IPS DF 6.9 (cell line): ENCODE data around the gene SLC22A23.
"Not testable (repeated sequence)": the region's sequence is repeated elsewhere in the genome, so short reads cannot be mapped to it uniquely, and the experiment has no call there.

Experiments
- DNase-seq: peaks from one replicate; pipeline ENCODE4 v3.0.0-alpha.2; 2013; ENCODE audit warnings: low read depth, low spot score
- H3K27ac ChIP-seq: one replicate; pipeline ENCODE4 v1.5.1; 2013; ENCODE audit warnings: low read length, control low read depth
- H3K27me3 ChIP-seq: 2 replicates; pipeline ENCODE4 v1.6.1; 2013; ENCODE audit warnings: mild to moderate bottlenecking, low read length; ENCODE audit not compliant: control insufficient read depth, insufficient read depth
- H3K36me3 ChIP-seq: 2 replicates; pipeline ENCODE4 v1.6.1; 2013; ENCODE audit warnings: low read length; ENCODE audit not compliant: control insufficient read depth, insufficient read depth
- H3K4me1 ChIP-seq: 2 replicates; pipeline ENCODE4 v1.6.1; 2013; ENCODE audit warnings: low read length; ENCODE audit not compliant: control insufficient read depth, insufficient read depth
- H3K4me3 ChIP-seq: 2 replicates; pipeline ENCODE4 v1.5.1; 2013; ENCODE audit warnings: mild to moderate bottlenecking, low read length
- H3K9me3 ChIP-seq: 2 replicates; pipeline ENCODE4 v1.6.1; 2013; ENCODE audit warnings: low read length, inconsistent platforms; ENCODE audit not compliant: control insufficient read depth, insufficient read depth
- WGBS: extraction: QIAGEN DNeasy Blood & Tissue Kit; methylation state at CpG from one replicate; pipeline ENCODE4 v1.1.7; 2013; ENCODE audit warnings: mixed read lengths, missing lambda C conversion rate; ENCODE audit not compliant: insufficient read length, insufficient coverage; 5-methylcytosine and 5-hydroxymethylcytosine counted together

The SLC22A23 gene

DNA sequence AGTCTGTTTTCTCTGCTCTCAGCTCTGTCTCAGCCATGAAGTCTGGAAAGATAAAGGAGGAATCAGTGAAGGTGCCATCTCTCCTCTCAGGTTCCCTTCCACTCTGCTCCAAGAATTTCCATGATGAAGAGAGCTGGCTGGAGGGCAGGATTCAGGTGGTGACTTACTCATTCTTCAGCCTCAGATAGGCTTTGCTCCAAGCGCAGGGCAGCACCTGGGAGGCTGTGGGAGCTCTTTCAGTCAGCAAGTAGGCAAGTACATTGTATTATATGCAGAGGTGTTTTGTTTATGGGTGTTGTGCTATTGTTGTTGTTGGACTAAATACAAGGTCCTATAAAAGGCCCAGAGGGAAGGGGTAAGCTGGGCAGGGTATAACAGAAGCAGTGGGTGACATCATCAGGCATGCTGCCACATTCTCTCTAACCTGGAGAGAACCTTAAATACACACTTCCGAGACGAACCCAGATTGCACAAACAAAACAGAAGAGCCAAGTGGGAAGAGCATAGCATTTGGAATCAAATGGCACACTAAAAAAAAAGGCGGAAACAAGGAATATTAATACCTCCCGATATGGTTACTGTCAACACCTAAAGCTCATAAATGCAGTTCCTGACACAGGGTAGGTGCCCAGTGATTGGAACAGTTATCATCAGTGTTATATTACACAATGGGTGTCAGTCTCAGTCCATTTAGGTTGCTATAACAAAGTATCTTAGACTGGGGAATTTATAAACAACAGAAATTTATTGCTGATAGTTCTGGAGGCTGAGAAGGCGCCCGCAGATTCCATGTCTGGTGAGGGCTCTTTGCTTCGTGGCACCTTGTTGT lies 212.6 kb downstream of the SLC22A23 start:
- no CpG with 5 or more reads among the region's 8 CpGs for WGBS
- H3K4me3 ChIP-seq: no peak overlapping the region
- DNase-seq: no peak

DNA sequence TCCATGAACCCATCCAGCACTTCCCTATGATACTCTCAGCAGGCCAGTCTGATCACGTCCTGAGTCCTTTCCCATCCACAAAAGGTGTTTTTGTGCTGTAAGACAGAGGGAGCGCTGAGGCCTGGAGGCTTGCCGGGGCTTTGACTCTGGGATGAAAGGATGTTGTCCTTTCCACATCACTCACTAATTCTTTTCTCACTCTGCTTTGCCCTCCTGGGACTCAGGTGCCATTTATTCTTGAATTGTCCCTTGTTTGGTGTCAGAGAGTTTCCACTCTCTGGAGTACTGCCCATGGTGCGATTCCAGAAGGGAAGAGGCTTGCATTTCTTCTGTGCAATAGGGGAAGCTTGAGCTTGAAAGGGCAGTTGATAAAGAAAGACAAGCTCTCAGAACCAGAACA lies 214.1 kb downstream of the SLC22A23 start:
- Histone ChIP-seq H3K4me1 (no peaks in the 10 kb centered on the region; the same call in 1 of the 2 replicates), H3K27ac (no peak overlapping the region), H3K27me3 (no peaks in the 10 kb centered on the region), H3K36me3 (no peaks in the 10 kb centered on the region), H3K4me3 (no peak overlapping the region), H3K9me3 (no peaks in the 10 kb centered on the region)
- no peak for DNase-seq
- WGBS: no CpG with 5 or more reads among the region's 4 CpGs

More for the DNA sequence above, 212.6 kb downstream of the SLC22A23 start:
- H3K27me3 ChIP-seq: no peaks in the 10 kb centered on the region
- H3K4me1 ChIP-seq: peaks cover 2% of the 10 kb centered on the region; the same call in 1 of the 2 replicates
- H3K36me3 ChIP-seq: no peaks in the 10 kb centered on the region
- no peaks in the 10 kb centered on the region for H3K9me3 ChIP-seq
- H3K27ac ChIP-seq: no peak overlapping the region

DNA sequence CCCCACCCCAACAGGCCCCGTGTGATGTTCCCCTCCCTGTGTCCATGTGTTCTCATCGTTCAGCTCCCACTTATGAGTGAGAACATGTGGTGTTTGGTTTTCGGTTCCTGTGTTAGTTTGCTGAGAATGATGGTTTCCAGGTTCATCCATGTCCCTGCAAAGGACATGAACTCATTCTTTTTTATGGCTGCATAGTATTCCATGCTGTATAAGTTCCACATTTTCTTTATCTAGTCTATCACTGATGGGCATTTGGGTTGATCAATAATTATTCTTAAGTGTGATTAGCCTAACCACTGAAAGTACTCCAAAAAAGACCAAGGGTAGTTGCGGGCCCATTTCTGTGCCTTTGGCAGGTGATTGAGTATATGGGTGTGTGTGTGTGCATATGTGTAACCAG lies 215.1 kb downstream of the SLC22A23 start:
- H3K4me3 ChIP-seq, H3K36me3 ChIP-seq, H3K27ac ChIP-seq, DNase-seq, H3K9me3 ChIP-seq, H3K27me3 ChIP-seq, H3K4me1 ChIP-seq: not testable (repeated sequence)
- WGBS: no CpG with 5 or more reads among the region's 4 CpGs

DNA sequence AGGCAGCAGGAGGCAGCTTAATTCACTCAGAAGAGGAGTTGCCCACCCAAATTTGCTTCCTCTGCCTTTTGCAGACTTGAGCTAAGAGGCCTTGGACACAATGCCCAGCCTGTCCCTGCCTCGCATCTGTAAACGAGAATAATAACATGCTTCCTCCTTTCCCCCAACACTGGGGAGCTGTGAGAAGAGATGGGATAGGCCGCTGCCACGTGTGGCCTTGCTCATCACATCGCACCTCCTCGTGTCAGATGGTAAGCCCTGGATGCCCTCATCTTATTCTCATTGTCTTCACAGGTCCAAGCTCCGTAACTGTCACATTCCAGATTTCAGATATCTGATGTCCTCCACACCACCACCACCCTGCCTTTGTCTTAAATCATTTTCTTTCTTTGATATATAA lies 216.3 kb downstream of the SLC22A23 start:
- H3K36me3 ChIP-seq: no peaks in the 10 kb centered on the region
- H3K9me3 ChIP-seq: no peaks in the 10 kb centered on the region
- no peaks in the 10 kb centered on the region for H3K27me3 ChIP-seq
- DNase-seq: no peak
- no peaks in the 10 kb centered on the region for H3K4me1 ChIP-seq
- H3K27ac ChIP-seq: no peak overlapping the region
- no peak overlapping the region for H3K4me3 ChIP-seq
- WGBS: no CpG with 5 or more reads among the region's 7 CpGs

DNA sequence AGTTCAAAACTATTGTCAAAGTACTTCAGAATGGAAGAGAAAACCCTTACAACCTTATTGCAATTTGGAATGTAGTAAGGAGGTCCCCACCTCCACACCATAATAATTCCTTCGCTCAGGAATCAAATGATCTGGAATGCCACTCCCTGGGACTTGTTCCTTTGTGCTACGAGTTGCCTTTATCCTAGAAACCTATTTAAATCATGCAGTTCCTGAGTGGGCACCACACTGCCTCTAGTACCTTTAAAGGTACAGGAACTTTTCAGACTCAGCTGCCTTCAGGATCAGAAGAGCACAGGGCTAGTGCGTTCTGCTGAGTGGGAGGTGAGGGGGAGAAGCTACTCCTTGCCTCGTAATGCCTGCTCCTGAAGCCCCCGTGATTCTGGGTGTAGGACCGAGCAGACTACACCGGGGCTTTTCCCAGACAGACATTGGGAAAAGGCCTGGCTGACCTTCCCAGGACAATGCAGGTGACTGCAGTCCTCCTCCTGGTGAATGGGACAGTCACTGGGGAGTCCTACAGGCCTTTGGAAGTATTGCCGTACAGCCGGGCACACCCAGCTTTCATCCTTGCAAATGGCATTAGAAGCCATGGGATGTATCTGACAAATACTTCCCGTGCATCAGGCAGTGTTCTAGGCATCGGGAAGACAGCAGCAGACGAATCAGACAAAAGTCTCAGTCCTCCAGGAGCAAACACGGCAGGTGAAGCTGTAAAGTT lies 217.6 kb downstream of the SLC22A23 start:
- no peak for DNase-seq
- Histone ChIP-seq H3K4me1 (no peaks in the 10 kb centered on the region; the same call in 1 of the 2 replicates), H3K9me3 (no peaks in the 10 kb centered on the region), H3K4me3 (no peak overlapping the region), H3K27me3 (no peaks in the 10 kb centered on the region), H3K27ac (no peak overlapping the region), H3K36me3 (no peaks in the 10 kb centered on the region)
- no CpG with 5 or more reads among the region's 13 CpGs for WGBS

DNA sequence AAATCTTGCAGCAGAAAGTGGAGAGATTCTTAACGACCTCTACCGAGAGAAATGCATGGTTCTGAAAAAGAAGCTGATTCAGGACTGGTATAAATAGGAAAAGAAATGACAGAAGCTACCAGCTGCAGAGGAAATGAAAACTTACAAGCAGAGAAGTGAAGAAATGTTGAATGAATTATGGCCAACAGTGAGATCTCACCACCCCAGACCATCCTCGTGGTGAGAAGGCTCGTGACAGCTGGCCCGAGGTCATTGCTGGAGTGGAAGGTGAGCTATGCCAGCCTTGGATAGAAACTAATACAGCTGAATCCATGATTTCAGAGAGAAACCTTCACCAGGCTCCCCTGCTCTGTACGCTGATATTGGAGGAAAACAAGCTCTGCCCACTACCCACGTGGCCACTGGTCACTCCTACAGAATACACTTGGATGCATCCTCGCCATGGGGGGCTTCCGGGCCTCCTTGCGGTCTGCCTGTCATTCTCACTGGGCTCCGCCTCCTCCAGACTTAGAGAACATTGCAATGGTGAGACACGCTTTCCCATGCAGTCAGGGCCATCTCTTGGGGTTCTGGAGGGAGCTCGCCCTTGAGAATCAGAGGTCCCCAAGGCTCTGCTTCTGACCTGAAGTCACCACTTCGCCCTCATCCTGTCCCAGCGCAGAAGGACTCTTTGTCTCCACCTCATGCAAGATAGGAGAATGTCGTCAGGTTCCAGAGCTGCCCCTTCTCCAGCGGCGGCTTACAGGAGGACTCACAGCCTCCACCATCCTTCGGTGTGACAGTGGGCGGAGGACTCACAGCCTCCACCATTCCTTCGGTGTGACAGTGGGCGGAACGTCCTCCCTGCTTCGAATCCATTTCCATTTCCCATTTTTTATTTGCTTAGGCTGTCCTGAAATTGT lies 218.8 kb downstream of the SLC22A23 start:
- Histone ChIP-seq H3K4me1 (no peaks in the 10 kb centered on the region; the same call in 1 of the 2 replicates), H3K27me3 (no peaks in the 10 kb centered on the region), H3K27ac (no peak overlapping the region), H3K9me3 (no peaks in the 10 kb centered on the region), H3K36me3 (no peaks in the 10 kb centered on the region), H3K4me3 (no peak overlapping the region)
- no peak for DNase-seq
- no CpG with 5 or more reads among the region's 24 CpGs for WGBS

DNA sequence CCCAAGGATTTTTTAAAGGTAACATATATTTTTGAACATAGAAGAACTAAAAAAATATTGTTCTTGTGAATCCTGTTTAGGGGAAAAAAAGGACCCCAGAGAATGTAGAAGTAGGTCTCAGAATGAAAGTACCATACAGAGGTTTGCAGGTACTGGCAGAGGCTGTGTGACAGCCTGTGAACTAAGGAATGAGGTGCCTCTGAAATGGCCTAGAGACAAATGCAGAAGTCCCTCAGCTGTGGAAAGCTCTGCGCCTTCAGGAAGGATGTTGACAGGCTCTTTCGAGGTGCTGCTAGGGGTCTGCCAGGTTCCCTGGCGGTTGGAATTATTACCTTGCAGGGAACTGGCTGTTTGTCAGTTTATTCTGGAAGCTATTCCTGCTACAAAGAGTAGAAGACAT lies 220.8 kb downstream of the SLC22A23 start:
- no CpG with 5 or more reads among the region's 3 CpGs for WGBS
- no peak overlapping the region for H3K4me3 ChIP-seq

DNA sequence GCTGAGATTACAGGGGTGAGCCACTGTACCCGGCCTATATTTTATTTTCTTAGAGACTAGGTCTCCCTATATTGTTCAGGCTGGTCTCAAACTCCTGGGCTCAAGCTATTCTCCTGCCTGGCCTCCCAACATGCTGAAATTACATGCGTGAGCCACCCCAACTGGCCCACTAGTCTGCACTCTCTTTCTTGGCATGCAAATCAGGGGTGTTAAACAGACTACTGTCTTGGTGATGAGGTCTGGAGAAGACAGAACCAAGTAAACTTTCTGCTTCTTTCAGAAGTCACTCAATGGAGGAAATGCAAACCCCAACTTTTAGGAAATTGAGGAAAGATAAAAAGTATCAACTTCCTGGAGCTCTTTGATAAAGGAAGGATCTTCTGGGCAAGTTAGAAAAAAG lies 221.4 kb downstream of the SLC22A23 start:
- no peak for DNase-seq
- no peak overlapping the region for H3K4me3 ChIP-seq
- H3K27ac ChIP-seq: no peak overlapping the region
- no peaks in the 10 kb centered on the region for H3K9me3 ChIP-seq
- no peaks in the 10 kb centered on the region for H3K36me3 ChIP-seq
- no CpG with 5 or more reads among the region's 2 CpGs for WGBS
- H3K27me3 ChIP-seq: no peaks in the 10 kb centered on the region
- H3K4me1 ChIP-seq: no peaks in the 10 kb centered on the region; the same call in 1 of the 2 replicates

More for the DNA sequence above, 220.8 kb downstream of the SLC22A23 start:
- no peaks in the 10 kb centered on the region for H3K27me3 ChIP-seq
- H3K36me3 ChIP-seq: no peaks in the 10 kb centered on the region
- no peak overlapping the region for H3K27ac ChIP-seq
- DNase-seq: no peak
- H3K9me3 ChIP-seq: no peaks in the 10 kb centered on the region
- no peaks in the 10 kb centered on the region; the same call in 1 of the 2 replicates for H3K4me1 ChIP-seq

DNA sequence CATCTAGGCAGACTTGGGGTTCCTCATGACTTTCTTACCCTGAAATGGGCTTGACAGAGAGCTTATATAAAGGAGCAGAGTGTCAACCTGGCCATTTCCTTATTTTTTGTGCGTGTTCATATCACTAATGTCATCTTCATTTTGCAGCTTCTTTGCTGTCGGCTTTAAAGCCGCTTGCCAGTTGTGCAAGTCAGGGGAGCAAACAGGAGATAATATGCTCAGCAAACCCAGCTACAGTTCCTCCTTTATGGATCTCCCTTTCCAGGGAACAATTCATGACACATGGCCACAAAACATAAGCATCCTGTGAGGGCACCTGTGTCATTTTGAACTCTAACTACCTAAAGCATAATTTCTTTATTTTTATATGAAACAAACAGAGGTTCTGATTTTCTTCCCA lies 222.9 kb downstream of the SLC22A23 start:
- Histone ChIP-seq H3K27me3 (no peaks in the 10 kb centered on the region), H3K4me1 (no peaks in the 10 kb centered on the region; the same call in 1 of the 2 replicates), H3K9me3 (no peaks in the 10 kb centered on the region), H3K36me3 (no peaks in the 10 kb centered on the region), H3K4me3 (no peak overlapping the region), H3K27ac (no peak overlapping the region)
- no CpG with 5 or more reads among the region's 3 CpGs for WGBS
- no peak for DNase-seq

DNA sequence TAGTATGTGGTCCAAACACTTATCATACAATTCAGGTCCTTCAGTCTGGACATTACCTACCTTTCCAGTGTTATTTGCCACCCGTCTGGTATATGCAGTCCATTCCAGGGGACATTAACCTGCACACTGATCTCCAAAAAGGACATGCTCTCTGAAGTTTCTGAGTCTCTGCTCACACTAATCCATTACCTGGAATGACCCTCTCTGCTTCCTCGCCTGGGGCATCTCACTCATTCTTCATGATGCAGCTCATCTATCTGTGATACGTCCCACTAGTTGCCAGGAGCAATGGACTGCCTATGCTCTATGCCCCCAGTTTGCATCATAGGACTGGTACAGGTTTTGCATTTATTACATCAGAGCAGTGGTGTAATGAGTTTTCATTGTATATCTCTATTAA lies 223.5 kb downstream of the SLC22A23 start:
- H3K27ac ChIP-seq: no peak overlapping the region
- no peaks in the 10 kb centered on the region for H3K36me3 ChIP-seq
- H3K27me3 ChIP-seq: no peaks in the 10 kb centered on the region
- no peaks in the 10 kb centered on the region; the same call in 1 of the 2 replicates for H3K4me1 ChIP-seq
- no peaks in the 10 kb centered on the region for H3K9me3 ChIP-seq
- no CpG with 5 or more reads among the region's 3 CpGs for WGBS
- no peak overlapping the region for H3K4me3 ChIP-seq
- DNase-seq: no peak
